Hematopoietic multipotent progenitor cell treated with erythropoietin and hydrocortisone succinate and interleukin-3 and kit ligand, for 8 days (in vitro differentiated cells): ENCODE measurements around the gene ABLIM1.

Source experiments
- DNase-seq: peaks from one replicate; pipeline ENCODE4 v3.0.0-alpha.2; 2015

Gene ABLIM1

DNA sequence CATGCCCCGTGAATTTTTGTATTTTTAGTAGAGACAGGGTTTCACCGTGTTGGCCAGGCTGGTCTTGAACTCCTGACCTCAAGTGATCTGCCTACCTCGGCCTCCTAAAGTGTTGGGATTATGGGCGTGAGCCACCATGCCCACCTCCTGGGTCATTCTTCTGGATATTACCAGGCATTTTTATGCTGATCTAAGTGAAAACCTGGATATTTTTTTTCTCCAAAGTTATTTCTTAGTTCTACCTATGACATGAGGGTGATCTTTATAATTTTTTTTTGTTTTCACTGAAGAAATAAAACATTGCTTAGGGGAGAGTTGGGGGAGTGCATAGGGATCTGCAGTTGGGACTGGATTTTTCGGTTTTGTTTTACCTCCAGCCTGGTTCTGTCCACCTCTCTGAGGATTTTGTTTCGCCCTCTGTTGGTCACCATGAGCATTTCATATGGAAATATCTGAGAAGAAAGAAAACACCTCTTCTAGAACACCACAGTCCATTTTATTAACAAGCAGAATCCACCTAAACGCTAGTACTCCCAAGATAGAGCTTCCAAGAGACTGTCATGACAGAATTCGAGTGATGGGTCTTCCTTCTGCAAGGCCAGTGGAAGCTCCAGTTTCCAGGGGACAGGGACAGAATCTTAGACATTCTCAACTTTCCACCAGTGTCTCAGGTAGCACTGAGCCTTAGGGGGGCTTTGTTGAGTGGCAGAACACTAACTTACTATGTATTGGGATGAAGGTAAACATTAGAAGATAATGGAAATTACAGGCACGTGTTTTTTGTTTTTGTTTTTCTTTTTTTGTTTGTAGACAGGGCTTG, 220.4 kb downstream of the ABLIM1 start:
- peak; percentile 16 for DNase-seq

DNA sequence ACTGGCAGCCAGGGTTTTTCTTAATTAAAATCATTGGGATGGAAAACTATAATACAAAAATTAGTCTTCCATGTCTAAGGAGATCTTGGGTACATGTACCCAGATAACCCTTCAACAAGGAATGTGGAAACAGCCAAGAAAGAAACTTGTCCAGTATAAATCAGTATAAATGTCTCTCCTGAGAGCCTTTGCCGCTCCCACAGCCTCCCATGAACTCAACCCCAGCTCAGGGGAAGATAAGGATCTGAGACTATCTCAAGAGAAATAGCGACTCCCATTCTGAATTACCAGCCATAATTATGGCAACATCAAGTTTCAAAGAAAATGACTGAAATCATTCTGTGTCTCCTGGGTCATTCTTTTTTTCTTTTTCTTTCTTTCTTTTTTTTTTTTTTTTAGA, 221.1 kb downstream of the ABLIM1 start:
- no peak for DNase-seq

DNA sequence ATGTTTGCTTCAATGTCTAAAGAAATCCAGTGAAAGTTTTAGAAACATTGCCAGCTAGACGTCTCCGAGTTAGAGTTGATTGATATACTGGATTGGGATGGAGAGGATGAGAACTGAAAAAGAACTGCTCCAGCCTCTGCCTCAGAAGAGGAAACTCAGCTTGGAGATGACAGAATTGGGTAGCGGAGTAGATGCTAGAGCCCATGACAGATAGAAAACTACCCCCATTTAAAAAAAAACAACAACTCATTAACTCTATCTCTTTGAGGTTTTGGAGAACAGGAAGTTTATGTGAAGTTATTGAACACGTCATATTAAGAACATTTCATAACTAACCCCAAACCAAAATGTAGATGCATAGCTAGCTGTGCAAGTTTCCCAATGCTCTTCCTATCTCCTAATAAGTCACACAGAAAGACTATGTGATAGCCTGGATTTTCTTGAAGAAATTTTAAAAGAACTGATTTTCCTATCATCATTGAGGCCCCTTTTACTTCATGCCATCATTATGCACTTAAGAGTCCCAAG, 225.4 kb downstream of the ABLIM1 start:
- DNase-seq = no peak

DNA sequence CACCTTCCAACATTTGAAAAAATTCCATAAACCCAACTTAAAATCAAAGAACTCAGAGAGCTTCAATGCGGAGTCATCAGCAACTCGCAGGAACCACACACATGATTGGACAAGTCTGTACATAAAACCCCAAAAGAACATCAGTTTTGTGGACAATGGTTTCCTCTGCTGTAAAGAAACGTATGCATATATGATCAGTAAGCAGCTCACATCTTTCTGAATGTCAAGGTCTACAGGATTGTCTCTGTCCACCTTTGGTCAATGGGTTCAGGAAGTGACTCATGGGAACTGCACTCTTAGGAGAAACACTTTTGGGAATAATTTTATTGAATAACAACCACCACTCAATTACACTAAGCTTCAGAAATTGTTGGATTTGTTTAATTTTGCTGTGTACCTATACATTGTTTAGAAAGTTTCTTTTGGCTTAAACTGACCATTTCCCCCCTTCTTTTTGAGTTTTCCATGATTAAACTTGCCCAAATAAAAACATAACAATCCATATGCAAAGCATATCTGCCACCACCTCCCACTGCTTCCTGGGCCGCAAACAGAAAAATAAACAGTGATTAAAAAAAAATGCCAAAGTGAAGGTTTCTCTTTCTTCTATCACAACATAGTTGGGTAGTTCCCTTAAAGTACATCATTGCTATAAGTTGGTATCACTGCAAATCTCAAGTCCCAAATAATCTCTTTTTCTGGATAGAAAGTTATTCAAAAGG, 226.5 kb downstream of the ABLIM1 start:
- no peak for DNase-seq

DNA sequence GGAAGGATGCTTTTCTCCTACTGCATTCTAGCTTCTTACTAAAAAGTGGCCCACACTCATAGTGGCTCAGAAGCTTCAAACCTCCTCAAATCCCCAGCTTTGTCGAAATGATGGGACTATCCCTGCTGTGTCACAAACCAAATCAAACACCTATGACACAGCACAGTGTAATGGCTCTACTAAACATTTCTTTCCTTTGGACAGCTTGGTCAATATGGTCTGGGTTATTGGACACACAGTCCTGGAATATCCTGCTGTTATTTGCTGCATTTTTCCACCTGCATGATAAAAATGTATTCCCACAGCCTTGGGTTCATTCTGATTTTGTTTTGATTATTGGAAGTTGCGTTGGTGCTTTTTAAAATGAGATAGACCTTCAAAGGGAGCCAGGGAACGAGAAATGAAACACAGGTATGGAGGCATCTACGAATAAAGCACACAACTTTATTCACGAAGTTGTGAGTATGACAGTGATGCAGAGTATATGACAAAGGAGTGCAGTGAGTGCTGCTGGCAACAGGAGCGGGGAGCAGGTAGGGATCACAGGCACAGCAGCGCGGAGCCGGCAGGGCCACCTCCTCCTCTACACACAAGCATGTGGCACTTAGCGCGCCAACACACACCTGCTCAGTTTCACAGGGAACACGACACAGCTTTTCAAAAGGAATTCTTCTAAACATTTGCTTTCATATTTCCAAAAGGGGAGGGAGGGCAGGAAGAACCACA, 227.2 kb downstream of the ABLIM1 start:
- no peak for DNase-seq

DNA sequence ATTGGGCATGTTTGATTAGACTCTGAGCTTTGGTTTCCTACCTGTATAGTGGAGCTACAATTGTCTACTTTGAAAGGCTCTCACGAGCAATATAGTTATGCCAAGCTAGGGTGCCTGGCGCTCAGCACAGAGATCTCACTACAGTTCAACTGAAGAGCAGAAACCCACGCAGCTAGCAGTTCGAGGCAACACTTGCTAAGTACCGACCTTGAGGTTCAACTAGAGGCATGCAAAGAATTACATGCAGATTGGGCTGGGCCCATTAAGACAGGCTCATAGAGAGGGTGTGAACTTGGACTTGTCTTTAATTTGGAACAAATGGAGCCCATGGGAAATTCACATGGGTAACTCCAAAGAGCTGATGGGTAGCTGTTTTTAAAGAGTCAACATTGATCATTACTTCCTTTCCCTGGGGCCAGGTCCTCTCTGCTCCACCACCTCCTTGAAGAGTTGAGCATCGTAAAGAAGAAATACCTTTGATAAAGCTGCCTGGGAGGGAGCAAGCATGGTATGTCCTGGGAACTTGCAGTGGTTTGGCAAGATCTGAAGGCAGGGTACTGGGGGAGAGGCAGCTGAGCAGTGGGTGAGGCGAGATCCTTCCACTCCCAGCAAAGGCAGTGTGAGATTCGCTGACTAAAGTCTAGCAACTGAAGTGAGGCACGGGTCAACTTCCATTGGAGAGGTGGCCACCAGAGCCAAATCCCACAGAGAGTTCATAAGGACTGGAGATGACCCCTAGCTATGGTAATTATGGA, 228.3 kb downstream of the ABLIM1 start:
- DNase-seq = no peak

DNA sequence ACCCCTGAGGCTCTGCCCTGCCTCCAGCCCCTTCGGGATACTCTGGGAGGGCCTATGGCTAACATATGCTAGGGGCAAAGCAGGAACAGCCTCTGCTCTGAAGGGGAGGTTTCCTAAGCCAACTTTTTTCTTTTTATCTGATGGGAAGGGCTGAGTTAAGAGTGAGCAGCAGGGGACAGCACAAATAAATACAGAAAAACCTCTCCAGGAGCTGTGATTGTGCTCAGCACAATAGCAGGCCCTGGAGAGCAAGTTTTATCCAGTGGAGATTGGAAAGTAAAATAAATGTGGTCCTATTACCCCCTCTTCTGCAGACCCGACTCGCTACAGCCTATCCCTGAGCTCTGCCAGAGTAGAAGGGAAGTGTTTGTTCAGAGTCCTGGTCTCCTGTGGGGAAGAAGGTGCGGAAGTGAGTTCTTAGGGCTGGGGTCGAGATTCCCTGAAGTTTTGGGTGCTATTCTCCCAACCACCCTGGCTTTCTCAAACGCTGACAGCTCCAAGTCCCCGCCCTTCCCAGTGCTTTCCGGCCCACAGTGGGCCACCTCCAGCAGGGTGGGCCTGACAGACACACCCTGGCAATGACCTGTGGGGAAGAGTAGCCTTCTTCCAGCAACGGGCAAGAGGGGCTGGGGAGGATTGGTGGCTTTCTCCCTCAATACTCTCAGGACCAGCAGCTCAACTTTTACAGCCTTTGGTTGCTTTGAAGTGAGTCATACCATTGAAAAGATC, 230.8 kb downstream of the ABLIM1 start:
- DNase-seq = no peak

DNA sequence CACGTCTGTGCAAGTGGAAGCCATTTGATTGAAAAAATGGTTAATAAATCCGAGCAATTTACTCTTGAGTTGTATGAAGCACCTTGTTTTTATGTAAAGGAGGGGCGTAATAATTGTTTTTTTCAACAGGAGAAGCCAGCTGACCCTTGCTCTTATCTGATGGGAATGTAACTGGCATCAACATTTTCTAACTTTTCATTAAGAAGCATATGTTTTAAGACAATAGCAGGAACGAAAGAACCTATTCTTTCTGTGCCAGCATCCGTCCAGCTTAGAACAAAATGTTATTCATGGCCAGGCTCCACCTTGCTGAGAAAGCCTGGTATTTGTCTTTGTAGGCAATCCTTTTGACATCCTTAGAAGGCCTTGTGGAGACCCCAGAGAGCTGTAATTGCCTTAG, 231.6 kb downstream of the ABLIM1 start:
- DNase-seq = no peak

DNA sequence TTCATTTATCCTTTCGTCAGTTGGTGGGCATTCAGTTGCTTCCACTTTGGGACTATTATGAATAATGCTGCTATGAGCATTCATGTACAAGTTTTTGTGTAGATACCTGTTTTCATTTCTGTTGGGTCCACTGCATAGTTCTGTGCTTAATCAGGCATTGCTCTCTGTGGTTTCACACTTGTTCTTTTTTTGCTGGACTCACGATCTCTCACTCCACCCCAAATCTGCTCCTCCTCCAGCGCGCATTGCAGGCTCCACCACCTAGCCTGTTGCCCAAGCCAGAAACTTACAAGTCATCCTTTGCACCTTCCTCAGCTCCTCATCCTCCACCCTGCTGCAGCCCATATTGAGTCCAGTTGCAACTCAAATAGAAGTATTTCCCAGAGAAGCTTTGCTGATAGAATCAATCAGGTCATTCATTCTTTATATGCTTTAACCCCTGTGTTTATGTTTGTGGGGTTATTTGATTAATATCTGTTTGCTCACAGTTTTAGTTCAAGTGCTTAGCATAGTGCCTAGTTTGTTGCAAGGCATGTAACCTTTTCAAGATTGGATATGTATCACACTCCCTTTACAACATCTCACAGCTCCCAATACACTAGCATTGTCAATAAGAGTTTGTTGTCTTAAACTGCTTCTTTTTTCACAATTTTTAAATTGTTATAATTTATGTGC, 237.1 kb downstream of the ABLIM1 start:
- no peak for DNase-seq

DNA sequence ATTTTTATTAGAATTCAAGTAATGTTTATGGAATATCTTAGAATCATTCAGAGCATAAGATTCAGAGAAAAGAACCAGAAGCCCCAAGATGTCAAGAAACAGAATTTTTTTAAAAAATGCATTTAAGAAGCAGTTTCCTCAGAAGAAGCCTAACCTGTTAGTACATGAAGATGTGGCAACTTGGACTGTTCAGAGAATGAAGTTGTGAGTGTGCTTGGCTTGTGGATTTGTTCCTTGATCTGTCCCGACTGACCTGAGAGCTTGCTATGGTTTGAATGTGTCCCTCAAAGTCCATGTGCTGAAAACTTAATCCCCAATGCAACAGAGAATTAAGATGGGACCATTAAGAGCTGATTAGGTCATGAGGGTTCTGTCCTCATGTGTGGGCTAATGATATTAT, 240.0 kb downstream of the ABLIM1 start:
- no peak for DNase-seq

DNA sequence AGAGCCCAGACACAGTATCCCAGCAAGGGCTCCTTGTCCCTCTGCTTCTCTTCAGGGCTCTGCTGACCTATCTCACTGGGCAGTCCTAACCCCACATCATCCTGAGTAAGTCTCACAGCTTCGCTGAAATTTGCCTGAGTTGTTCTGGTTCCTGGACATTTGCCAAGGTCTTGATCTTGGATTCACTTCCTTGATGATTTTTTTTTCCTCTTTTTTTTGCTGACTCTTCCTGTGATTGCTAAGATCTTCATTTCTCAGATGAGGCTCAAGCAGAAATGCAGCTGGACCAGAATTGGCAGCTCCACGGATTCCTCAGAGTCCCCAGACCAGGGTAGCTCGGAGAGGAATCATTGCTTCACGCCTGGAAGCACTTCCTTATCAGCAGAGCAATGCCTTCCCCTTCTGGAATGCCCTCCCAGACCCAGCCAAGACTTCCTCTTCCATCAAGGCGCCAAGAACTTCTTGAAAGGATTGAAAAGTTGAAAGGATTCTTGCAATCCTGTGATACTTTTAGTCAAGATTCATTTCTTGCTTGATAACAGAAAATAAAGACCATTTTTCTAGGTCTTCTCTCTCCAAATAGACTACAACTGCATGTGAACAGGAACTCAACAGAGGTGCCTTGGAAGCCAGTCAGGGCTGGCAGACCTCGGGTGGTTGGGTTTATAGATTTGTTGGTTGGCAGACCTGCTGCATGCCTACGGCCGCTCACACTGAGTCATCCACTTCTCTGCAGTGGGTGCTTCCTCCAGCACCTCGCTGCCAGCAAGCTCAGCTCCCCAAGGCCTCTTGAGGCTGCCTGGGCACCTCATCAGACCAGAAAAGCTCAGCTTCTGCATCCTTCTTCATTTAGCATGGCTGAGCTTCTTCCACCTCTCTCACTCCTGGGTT, 244.9 kb downstream of the ABLIM1 start:
- no peak for DNase-seq

DNA sequence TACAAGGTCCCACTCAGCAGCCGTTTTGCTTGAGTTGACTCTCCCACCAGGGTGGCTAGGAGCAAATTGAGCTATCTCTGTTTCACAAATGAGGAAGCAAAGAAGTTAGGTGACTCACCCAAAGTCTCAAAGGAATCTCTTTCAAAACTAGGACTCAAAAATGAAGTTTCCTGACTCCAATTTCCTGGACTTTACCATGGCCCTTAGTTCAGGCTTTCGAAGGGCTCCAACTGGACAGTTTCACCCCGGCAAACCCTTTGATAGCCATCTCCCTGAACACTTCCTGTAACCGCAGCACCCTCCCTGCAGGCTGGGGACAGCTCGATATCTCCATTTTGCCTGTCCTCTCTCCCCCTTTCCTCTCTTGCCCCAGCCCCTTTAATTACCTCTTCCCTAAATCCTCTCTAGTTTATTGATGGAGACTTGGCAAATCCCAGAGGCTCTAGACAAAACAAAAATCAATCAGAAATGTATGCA, 249.1 kb downstream of the ABLIM1 start:
- DNase-seq = no peak

DNA sequence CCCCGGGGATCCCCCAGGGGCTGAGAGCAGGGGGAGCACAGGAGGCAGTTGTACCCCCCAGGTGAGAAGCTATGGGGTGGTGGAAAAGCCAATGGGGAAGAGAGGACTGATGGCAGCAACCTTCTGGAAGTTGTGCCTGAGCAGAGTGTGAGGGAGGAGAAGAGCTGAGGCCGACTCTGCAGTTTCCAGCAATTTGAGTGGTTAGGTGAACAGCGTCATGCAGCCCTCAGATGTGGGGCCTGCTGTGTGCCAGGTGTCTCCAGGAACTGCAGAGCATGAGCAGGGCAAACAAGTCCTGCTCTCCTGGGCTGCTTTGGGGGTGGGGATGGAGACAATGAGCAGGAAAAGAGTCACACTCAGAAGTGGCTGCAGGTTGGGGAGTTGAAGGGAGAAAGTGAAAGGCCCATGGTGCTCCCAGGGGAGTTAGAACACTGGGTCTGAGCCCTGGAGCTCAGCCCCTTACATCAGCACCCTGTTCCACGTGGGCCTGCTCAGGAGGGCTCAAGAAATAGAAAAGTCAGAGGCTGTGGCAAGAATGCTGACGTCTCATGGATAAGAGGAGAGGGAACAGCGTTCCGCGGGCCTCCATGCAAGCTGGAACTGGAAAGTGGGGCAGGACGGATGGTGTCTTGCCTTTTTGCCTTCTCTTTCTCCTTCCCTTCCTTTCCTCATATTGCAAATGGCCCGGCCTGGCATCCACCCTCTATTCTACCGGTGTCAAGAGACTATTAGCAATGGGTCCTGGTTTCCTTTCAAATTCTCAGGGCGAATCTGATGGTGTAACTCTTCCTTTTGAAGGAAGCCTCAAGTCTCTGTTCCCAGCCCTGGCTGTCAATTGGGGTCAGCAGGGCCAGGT, 249.7 kb downstream of the ABLIM1 start:
- DNase-seq = no peak

DNA sequence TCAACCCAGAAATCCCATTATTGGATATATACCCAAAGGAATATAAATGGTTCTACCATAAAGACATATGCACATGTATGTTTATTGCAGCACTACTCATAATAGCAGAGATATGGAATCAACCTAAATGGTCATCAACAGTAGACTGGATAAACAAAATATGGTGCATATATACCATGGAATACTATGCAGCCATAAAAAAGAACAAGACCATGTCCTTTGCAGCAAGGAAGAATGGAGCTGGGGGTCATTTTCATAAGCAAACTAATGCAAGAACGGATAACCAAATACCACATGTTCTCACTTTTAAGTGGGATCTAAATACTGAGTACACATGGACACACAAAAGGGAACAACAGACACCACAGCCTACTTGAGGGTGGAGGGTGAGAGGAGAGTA, 251.6 kb downstream of the ABLIM1 start:
- no peak for DNase-seq

DNA sequence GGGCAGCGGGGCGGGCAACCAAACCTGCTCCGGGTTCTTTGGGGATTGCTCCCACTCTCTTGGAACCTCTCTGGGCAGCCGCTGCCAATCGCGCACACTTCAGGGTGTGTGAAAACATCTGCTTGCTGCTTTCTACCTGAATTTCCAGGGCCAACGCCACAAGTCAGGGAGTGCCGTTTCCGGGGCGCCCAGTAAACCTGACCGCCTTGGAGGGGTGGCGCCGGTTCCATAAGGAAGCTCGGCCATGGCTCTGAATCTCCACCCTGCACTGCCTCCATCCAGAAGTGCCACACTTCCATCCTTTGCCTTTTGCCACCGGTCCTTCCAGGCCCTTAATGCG, 253.1 kb downstream of the ABLIM1 start:
- DNase-seq = no peak

DNA sequence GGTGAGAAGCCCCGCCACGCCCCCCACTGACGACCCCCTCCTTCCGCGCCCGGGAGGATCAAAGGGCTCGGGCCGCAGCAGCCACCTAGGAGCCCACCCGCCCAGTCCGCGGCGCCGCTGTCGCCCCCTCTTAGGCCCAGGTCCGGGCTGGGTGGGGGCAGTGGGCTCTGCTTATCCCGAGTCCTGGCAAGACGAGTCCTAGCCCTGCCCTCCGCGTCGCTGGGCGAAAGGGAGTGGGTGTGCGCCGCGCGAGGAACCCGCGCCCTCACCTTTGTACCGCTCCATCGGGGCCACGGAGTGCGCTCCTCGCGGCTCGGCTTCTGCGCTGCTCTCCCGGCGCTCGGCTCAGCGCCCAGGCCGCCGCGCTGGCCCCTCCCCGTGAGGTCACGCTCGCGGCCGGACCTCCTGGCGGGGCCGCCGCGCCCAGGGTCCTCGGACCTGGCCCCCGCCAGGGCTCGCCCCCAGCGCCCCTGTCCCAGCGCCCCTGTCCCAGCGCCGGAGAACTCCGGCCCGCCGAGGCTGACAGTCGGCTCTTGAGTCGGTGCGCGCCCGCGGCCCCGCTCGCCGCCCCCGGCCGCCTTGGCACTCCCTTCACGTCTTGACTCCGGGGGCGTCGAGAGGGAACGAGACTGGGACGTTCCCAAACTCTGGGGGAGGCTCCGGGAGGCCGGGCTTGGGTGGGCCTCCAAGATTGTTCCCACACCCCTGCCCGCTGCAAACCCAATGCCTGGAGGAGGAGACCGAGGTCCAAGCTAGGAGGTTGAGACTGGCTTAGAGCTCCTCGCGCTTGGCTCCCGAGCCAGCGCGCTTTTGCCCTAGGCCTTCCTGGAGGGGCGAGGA, 253.7 kb downstream of the ABLIM1 start, which contains the start of gene AFAP1L2:
Gene AFAP1L2 (minus strand): TSS at position 332 of the 840 bp plus-strand sequence. CDS start 47 bp downstream, at position 285.
- no peak for DNase-seq

DNA sequence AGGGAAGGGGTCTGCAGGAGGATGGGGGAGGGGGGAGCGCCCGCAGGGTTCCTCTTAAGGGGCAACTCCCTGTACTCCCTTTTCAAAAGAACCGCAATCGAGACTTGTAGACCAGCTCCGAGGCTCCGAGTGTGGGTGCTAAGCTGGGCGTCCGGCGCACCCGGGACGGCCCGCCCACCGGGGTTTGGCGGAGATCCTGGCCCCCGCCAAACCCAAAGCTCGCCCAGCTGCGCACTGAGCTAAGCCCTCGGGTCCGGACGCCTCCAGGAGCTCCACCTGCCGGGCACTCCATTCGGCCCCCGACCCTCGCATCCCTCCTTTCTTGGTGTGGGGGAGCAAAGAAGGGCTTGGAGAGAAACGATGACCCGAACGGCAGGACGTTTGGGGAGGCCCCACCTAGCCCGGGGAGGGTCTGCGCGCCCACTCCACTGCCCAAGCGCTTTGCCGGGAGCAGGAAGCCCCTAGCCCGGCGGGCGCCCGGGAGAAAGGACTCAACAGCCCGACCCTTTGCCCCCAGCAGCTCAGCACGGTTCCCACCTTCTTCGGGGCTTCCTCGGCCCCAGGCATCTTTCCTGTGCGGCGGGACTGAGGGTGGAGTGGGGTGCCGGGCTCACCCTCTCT, 254.4 kb downstream of the ABLIM1 start:
- no peak for DNase-seq
